Measurements from ENCODE around the gene TRIM67.

The TRIM67 gene

DNA sequence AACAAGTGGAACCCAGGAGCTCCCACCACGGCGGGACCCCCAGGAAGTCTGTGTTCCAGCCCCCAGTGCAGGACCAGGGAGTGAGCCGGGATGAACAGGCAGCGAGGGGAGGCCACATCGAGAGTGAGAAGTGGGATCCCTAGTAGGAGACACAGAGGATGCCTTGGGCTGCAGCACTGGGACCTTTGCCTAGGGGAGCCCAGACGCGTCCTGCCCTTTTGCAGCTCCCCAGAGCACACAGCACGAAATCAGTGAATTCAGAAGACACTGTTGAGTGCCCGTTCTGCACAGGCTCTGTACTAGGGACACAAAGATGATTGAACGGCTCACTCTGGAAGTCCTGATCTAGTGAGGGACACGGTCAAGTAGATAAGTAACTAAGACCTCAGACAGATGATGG lies 23.5 kb downstream of the TRIM67 start:
- no peak for DNase-seq

DNA sequence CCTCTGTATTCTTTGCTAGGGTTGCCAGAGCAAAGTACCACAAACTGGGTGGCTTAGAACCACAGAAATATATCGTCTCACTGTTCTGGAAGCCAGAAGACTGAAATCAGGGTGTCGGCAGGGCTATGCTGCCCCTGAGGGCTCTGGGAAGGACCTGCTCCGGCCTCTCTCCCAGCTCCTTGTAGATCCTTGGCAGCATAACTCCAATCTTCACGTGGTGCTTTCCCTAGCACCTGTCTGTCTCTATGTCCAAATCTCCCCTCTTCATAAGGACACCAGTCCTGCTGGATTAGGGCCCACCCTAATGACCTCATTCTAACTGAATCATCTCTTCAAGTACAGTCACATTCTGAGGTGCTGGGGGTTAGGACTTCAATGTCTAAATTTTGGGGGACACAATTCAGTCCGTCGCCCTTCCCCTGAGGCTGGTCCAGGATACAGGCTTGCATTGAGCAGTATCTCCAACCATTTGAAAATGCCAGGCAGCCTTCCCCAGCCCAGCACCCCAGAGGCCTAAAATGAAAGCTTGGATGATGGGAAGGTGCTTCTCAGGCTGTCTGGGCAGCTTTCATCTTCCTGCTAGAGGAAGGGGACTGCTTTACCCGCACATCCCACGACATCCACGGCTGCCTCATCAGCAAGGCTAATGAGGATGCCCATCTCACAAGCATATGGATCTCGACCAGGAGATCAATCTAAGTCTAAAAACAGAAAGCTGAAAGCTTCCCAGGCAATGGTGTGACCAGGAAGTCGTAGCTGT lies 24.7 kb downstream of the TRIM67 start:
- DNase-seq: no peak

DNA sequence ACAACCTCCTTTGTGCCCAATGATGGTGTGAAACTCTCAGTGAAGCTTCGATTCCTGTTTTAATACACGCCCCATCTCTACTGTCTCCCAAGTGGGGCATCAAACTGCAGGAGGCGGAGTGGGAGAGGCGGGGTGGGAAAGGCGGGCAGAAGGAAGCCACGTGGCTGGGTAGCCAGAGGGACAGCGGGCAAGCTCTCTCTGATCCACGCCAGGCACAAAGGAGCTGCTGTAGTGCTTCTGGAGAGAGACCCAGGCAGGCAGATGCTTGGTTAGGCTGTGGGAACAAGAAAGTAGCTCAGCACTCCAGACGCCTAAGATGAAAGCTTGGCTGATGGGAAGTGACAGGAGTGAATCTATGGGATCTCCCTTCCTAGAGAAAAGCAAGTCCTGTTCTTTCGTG lies 25.7 kb downstream of the TRIM67 start:
- DNase-seq: no peak

DNA sequence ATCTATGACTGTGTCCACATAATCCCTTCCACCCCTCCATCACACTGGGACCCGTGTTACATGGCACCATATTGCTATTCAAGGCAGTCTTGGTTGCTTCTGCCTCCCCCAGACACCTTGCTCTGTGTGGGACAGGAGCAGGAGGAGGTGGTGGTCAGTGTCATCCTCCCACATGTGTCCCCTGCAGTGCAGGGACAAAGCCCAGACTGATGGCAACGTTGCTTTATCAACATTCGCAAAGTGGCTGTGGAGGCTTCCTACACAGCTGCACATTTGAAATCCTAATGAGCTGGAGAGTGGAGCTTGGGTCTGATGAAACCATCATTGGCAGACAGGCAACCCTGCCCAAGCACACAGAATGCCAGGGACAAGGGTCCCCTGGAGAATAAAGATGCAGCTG lies 26.2 kb downstream of the TRIM67 start:
- no peak for DNase-seq

DNA sequence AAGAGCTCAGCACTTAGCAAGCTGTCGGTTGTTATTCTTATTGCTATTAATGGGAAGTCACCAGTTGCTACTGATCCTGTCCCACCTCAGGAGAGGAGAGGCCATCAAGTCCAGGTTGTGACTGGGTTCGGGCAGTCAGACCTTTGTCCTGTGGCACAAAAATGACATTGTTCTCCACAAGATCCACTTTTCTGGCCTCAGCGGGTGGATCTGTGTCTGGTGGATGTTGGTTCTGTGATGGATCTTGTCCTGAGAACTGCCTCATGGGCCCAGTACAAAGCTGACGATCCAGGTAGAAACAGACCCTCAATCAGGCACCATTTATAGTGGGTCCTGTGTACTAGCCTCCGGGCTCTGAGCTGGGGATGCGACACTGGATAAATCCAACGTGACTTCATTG lies 26.9 kb downstream of the TRIM67 start:
- no peak for DNase-seq

DNA sequence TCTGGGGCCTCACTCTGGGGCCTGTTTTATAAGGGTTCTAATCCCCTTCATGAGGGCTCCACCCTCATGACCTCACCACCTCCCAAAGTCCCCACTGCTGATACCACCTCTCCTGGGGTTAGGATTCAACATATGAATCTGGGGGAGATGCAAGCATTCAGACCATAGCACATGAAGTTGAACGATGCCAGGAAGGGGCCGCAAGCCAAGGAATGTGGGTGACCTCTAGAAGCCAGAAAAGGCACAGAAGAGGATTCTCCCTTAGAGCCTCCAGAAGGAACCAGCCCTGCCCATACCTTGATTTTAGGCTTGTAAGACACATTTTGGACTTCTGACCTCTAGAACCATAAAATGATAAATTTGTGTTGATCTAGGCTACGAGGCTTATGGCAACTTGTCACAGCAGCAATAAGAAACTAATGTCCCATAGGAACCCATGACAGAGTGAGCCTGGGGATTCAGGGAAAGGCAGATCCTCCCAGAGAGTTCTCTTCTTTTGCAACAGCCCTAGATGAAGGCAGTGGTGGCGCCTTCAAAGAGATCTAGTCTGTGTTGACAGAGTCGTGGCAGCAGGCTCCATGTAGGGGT lies 27.9 kb downstream of the TRIM67 start:
- DNase-seq: no peak

DNA sequence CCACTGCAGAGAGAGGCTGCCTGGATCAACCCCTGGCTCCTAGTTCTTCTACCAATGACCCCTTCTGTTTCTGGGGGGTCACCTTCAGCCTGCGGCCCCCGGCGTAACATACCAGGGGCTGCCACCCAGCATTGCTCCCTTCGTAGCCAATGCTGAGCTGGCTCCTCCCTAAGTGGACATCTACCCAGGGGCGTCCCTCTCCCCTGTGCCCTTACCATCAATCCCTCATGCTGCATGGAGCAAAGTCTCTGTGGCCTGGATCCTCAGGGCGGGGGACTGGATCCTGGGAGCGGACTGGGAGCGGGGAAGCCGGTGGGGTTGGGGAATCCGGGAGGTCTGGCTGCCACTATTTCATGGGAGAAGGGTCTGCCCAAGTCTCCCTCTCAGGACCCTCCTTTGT lies 28.6 kb downstream of the TRIM67 start:
- DNase-seq: no peak

DNA sequence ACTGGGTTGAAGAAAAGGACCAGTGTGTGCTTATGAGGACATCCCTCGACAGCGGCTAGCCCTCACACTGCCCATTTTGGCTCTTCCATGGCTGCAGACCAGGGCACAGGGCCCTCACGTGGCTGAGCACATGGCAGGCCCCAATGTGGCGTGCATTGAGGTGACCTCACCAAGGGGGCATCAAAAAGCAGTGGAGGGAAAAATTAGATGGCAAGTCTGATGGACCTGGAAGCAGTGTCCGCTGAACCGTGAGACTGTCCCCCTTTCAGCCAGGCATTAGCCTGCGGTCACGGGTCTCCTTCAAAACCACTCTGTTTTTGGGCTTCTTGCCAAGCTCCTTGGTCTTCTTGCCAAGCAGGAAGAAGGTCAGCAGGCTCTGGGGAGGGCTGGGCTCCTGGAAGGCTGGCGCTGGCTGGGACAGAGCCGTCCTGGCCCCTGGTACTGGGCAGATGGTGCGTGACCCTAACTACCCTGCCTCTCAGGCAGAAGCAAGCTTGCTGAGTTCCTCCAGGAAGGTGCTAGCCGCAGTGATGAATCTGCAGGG lies 30.8 kb downstream of the TRIM67 start:
- no peak for DNase-seq

DNA sequence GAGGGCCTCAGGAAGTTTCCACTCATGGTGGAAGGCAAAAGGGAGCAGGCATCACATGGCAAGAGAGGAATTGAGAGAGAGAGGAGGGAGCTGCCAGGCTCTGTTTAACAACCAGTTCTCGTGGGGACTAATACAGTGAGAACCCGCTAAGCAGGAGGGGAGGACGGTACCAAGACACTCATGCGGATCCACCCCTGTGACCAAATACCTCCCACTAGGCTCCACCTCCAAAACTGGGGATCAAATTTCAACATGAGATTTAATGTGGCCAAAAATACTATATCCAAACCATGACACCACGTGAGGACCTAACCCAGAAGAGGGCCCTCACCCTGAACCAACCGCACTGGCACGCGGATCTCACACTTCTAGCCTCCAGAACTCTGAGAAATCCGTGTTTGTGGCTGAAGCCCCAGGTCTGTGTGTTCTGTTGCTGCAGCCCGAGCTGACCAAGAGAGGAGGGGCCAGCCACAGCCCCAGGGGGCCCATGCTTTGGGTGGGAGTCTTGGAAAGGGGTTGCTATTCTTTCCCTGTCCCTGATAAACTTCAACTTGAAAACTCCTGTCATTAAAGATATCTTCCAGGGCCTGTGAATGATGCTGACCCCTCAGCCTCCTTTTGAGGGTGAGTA lies 32.0 kb downstream of the TRIM67 start:
- no peak for DNase-seq

DNA sequence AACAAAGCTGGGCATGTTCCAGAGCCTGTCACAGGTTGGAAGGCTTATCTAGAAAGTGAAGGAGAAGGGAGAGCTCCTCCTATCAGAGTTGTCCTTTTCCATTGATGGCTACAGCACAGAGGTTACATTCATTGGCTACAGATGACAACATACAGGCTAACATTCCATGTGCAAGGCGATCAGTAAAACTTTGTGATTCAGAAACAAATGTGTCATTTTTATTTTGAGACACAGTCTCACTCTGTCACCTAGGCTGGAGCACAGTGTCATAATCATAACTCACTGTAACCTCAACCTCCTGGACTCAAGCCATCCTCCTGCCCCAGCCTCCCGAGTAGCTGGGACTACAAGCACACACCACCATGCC lies 32.6 kb downstream of the TRIM67 start:
- no peak for DNase-seq

DNA sequence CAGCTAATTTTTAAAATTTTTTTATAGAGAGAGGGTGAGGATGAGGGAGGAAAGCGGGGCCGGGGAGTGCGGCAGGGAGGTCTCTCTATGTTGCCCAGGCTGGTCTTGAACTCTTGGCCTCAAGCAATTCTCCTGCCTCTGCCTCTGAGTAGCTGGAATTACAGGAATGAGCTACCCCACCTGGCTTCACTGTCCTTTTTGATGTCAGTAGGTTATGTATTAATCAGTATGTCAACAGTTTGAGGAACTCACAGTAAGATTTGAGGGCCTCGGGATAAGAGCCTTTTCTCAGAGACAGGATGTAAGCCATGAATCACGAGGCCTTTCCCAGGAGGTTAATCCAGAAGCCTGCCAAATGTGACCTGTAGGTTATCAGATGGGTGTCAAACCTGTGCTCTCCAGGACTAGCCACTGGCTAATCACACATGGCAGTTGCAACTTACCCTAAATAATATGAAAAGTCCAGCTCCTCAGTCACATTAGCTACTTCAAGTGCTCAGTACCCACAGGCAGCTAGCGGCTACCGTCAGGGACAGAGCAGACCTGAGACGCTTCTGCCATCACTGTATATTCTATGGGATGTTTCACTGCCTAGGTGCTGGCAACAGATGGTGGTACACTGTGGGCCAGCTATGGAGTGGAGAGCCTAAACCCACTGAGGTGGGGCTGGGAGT lies 33.1 kb downstream of the TRIM67 start:
- no peak for DNase-seq

DNA sequence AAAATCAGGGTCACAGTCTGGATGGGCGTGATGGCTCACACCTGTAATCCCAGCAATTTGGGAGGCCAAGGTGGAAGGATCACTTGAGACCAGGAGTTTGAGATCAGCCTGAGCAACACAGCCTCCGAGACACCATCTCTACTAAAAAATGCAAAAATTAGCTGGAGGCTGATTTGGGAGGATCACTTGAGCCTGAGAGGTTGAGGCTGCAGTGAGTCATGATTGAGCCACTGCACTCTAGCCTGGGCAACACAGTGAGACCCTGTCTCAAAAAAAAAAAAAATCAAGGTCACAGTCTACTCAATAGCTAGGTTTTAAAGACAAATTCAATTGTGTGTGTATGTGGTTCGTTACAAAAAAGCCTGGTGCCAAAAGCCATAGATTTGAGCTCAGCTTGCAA lies 34.4 kb downstream of the TRIM67 start:
- DNase-seq: no peak

DNA sequence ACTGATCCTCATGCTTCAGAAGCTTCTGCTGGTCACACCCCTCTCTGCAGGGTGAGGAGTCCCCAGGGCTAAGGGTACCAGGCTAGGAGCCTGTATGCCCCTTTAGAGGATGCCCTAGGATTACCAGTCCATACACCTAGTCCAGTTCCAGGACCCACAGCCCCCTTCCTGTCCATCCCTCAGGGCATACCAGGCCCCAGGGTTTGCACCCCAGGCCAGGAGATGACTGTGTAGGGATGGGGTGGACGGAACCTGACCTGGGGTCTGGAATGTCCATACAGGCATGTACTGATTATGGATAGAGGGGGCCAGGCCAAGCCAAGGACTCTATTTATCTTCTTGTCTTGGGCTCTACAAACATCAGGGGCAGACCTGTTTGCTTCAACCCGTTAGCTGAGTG lies 34.9 kb downstream of the TRIM67 start:
- no peak for DNase-seq

DNA sequence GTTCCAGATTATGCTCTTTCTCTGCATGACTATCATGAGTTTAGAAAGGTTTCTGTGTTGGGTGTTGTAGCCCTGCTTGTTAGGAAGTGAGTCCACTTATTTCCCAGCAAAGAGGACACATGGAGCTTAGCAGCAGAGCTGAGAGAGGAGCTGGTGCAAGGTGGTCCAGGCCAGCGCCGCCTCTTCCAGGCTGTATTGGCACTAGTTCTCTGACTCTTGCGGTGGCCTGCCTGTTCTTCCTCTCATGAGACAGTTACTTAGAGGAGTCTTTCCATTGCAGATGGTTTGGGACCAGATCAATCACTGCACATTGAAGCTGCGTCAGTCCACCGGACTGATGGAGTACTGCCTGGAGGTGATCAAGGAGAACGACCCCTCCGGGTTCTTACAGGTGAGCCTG lies 38.0 kb downstream of the TRIM67 start:
- no peak for DNase-seq

DNA sequence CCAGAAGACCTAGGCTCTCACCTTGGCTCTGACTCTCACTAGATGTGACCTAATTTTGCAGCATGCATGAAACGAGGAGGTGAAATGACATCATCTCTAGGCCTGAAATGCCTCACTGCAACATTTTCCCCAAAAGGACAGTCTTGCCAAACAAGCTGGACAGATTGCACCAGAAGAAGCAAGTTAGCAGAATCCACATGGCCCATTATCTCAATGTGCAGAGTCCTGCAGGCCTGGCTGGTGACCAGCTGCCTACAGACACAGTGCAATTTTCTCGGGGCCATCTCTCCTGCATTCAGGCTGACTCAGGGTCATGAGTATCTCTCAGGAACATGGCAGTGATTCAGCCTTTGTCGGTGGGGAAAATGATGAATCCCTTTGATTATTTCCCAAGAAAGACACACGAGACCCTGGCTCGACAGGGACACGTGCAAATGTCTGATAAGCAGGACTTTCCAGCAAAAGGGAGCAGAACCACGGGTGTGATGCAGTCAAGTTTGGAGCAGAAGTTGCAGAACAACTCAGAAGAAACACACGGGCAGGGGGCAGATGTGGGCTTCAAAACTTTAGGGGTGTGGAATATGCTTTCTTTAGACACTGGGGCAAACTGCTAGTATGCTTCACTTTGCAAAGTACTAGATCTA lies 38.7 kb downstream of the TRIM67 start:
- DNase-seq: no peak

DNA sequence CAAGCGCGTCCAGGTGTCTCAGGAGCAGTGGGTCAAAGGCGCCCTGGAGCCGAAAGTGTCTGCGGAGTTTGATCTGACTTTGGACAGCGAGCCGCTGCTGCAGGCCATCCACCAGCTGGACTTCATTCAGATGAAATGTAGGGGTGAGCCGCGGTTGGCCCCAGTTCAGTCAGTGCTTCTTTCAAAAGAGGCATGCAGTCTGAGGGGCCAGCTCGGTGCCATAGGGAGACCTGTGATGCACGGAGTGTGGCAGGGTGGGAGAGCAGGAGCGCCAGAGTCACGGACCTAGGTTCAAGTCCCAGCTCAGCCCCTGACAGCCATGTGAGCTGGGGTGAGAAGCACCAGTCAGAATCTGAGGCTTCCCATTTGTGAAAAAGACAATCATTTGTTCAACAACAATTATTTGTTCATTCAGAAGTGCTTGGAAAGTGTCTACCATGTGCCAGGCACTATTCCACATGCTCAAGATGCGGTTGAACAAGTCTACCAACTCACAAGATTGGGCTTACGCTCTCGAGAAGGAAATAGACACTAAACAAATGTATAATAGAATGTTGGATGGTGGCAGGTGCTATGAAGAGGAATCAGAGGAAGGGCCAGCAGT lies 39.6 kb downstream of the TRIM67 start:
- no peak for DNase-seq

DNA sequence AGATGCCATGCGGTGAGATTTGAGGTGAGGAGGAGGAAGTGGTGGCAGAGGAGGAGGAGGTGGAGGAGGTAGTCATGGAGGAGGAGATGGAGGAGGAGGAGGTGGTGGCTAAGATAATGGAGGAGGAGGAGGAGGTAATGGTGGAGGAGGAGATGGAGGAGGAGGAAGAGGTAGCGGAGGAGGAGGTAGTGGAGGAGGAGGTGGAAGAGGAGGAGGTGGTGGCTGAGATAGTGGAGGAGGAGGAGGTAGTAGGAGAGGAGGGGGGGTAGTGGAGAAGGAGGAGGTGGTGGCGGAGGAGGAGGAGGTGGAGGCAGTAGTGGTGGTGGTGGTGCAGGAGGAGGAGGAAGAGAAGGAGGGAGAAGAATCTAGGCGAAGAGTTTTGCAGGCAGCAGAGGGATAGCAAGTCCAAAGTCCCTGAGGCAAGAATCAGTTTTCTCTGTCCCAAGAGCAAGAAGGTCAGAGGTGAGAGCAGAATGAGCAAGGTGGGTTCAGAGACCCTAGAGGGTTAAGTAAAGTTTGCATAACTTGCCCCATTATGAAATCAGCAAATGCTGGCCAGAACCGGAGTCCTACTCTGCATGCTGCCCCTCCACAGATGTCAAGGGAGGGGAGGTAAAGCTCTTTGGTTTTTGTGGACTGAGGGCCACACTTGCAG lies 40.2 kb downstream of the TRIM67 start:
- DNase-seq: no peak

DNA sequence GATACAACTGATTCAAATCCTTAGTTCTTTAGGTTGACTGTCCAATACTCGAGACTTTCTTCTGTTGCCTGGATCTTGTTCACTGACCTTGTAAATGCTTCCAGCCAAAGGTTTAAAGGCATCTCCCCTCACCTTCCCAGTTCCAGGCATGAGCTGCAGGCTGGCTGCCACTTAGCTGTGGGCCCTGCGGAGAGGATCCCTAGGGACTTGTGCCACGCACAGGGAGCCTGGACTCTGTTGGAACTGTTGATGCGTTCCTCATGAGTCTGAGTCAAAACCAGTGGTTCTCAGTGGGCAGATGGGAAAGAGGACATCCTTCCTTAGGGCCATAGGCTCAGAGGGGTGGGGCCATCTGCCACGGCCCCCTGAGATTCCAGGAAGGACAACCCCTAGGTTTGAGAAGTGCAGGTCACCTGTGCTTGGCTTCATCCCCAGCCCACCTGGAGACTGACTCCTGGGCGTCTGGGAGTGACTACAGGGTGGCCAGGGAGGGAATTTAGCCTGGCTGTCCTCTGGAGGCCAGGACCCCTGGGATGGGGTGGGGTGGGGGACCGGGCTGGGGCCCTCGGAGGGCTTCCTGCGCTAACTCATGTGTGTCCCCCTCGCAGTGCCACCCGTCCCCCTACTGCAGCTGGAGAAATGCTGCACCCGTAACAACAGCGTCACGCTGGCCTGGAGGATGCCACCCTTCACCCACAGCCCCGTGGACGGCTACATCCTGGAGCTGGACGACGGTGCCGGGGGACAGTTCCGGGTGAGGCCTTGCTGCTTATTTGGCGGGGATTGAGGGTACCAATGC lies 41.6 kb downstream of the TRIM67 start:
- no peak for DNase-seq

DNA sequence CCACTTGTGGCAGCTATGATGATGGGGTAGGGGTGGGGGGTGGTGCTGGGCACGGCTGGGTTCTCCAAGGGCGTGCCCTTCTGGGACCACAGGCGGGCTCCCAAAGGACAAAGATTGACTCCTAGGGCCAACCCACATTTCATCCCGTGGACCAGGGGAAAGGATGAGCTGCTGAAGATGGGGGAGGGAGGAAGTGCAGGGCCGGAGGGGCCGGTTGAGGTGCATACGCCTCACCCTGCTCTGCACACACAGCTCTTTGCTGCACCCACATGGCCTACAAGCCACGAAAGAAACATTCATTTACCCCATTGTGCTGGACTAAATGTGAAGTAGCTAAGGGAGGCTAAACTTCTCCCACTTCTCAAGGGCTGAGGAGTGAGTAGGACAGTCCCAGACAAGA lies 45.0 kb downstream of the TRIM67 start:
- no peak for DNase-seq

DNA sequence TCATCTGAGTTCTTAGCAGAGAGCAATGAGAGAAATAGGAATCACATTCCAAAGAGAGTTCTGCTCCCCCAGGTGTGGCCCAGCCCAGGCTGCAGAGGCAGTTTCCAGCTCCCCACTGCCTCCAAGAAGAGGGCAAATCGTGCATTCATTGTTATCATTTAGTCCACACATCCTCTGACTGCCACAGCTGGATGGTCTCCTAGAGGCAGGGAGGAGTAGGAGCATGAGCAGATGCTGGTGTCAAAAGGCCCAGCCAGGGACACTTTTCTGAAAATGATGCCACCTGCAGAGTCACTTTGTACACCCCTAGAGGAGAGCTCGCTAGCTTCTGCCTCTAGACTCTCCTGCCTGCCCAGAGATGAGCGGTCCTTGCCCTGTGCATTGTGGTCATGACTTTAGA lies 45.6 kb downstream of the TRIM67 start:
- DNase-seq: no peak

DNA sequence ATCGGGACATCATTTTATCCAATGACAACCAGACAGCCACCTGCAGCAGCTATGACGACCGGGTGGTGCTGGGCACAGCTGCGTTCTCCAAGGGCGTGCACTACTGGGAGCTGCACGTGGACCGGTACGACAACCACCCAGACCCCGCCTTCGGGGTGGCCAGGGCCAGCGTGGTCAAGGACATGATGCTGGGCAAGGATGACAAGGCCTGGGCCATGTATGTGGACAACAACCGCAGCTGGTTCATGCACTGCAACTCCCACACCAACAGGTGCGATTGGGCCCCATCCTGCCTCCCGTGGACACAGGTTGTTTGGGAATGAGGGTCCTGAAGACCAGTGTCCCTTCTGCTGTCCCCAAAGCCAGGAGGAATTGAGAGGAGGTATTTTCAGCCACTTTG lies 47.1 kb downstream of the TRIM67 start:
- DNase-seq: no peak

Measured in CD4-positive, alpha-beta T cell treated with Interleukin-1 beta for 1 hour (primary cell).